GM19023 (cell line): ENCODE measurements around the gene MX1.

Source experiments
- ATAC-seq: cut with Tn5 transposase; IDR thresholded peaks from one replicate; pipeline ENCODE4 v1.9.1; 2021; ENCODE audit warnings: mild to moderate bottlenecking, moderate library complexity; ENCODE audit not compliant: unreplicated experiment

The MX1 gene

DNA sequence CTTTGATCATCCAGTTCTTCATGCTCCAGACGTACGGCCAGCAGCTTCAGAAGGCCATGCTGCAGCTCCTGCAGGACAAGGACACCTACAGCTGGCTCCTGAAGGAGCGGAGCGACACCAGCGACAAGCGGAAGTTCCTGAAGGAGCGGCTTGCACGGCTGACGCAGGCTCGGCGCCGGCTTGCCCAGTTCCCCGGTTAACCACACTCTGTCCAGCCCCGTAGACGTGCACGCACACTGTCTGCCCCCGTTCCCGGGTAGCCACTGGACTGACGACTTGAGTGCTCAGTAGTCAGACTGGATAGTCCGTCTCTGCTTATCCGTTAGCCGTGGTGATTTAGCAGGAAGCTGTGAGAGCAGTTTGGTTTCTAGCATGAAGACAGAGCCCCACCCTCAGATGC, 32.5 kb downstream of the MX1 start:
- no peak for ATAC-seq

DNA sequence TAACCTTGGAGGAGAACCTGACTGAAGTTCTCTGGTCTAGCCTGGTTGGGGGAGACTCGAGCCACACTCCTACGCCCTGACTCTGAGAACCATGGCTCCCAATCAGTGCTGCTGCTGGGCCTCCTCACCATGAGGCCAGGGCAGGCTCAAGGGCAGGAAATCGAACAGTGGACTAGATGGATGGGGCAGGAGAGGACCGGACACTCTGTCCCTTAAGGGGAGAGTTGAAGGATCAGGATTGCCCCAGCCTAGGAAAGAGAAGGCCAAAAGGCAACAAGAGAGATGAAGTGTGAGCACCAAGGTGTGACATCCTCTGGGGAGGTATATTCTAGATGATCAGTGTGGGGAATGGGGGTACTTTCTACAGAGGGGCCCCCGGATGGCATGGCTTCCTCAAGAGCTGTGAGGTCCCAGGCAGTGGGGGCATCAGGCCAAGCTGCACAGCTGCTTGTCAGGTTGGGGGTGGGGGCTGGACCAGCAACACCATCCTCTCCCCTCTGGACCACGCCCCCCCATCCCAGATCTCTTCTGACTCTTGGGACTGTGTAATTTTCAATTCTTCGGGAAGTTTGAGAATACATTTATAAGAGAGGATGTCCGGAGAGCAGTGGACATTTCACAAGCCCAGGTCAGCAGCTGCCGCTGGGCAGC, 34.0 kb downstream of the MX1 start:
- ATAC-seq: peak; percentile 16

DNA sequence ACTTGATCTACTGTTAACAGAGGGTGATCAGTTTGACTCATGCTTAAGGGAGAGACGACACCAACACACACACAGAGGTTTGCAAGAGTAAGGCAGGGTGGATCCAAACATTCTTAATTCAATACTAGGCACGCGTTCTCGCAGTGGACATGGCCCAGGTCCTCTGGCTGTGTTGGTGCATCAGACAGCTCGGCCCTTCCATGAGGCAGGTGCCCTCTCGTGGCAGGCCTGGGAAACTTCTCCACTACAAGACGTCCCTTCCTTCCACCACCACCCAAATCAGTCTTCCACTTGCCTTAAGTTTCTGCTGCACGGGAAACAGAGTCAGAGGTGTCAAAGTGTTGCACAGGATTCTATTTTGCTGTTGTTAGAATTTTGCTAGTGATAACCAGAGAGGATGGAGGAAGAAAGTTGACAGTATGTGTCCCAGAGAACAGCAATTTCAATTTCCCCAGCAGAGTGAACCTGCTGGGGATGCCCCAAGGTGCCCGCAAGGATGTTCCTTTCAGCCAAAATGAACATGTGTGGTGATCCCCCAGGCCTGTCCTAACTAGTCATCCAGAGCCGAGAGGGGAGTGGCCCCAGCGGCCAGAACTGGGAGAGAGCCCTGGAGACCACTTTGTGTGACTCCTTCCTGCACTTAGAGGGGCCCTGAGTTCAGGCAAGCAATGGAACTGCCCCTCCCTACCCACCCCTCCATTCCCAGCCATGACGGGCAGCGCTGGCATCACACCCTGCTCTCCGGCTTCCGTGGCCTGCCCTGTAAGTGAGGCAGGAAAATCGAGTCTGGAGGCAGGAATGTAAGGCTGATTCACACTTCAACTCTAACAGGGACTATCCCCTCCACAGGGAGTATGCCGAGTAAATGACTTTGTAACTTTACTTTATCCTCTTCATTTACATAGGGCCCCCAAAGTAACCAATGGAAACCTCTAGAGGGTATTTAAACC, 34.8 kb downstream of the MX1 start:
- peak; percentile 59 for ATAC-seq

DNA sequence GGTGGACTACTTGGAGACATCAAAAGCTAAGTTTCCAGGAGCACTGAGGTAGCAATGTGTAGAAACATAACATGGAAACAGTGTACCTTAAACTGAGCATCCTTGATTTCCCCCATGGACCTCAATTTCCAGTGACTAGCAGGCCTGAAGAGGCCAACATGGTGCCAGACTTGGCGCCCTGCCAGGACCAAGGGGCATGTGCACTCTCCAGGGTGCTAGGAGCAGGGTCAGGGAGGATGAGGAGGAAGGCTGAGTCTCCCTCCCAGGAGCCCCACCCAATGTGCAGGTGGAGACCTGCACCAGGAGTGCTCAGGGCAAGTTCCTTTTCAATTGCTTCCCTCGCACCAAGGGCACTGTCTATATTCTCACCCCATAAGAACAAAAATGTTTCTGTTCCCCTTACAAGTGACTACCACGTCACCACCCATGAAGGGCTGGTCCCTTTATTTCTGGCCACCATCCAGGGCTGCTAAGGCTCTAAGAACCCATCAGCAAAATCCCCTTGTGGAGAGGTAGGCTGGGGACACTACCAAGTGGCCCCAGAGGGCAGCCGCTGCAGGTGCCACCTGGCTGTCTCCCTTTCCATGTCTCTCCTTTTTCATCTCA, 39.2 kb downstream of the MX1 start:
- ATAC-seq: no peak

DNA sequence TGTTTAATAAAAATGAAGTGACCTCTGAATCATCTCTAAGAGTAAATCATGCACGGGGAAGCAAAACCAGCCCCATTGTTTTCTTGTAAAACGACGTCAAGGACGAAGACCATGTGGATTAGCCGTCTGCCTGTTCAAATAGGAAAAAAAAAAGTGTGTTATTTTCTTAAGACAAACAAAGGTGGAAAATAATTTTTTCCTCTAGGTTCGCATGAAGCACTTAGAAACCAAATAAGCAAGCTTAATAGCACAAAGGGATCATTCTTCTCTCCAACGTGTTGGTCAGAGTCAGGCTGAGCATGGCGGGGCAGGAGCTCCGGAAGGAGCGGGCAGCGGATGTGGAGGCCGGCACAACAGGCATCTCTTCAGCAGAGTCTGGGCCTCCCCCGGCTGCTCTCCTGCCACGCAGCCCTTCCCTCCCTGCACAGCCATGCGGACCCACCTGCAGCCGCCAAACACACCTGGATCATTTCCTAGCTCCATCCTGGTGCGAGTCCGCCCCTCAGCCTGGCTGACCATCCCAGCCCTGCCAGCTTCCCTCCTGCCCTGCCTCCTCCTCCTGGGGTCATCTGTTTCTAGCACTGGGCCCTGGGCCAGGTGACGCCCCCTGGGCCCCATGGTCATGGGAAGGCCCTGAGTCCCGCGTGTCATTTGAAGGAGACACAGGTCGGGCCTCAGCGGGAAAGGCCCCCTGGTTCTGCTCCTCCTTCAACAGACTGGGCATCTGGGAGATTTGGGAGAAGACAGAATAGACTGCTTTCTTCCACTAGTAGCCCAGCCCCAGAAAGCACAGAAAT, 40.2 kb downstream of the MX1 start:
- no peak for ATAC-seq

DNA sequence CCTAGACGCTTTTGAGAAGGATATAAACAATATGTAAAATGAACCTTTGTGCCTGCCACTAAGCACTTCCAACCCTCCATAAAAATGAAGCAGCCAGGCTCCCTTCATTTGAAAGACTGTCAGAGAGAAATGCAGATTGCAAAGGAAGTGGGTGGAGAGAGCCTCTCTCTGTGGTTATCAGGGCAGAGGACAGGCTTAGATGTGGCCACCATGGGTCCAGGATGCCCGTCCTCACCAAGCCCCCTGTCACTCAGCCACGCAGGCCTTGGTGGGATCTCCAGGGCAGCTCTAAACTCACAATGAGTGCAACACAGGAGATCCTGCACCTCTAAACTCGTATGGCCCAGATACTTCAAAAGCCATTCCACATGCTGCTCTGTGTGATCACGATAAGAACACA, 44.0 kb downstream of the MX1 start:
- no peak for ATAC-seq

DNA sequence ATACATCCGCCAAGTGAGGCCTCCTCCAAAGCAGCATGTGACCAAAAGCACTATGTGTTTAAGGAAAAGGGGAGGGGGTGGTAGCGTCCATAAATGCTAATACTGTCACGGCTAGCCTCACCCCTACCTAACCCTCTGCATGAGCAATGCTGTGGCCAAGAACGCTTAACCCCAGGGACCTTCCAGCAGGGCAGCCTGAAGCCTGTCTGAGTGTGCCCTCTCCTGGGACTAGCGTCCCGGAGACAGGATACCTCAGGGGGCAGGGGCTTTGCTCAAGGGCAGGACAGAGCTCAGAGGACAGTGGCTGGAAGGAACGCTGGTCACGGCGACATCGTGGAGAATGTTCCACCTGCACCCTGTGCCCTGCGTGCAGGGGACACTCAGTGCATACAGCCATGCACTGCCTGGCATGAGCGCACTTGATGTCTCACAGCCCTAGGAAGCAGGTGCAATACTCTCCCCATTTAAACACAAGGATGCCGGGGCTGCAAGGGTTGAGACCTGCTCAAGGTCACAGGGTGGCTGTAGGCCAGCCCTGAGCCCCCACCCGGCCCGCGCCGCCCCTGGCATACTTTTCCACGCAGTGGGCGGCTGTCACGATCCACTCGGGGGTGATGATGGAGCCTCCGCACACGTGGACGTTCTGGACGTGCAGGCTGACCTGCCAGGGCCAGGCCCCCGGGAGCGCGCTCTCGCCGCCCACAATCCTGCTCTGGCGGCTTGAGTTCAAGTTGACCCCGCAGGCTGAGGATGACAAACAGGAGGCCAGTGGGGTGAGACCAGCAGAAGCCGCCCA, 46.9 kb downstream of the MX1 start:
- ATAC-seq: no peak

DNA sequence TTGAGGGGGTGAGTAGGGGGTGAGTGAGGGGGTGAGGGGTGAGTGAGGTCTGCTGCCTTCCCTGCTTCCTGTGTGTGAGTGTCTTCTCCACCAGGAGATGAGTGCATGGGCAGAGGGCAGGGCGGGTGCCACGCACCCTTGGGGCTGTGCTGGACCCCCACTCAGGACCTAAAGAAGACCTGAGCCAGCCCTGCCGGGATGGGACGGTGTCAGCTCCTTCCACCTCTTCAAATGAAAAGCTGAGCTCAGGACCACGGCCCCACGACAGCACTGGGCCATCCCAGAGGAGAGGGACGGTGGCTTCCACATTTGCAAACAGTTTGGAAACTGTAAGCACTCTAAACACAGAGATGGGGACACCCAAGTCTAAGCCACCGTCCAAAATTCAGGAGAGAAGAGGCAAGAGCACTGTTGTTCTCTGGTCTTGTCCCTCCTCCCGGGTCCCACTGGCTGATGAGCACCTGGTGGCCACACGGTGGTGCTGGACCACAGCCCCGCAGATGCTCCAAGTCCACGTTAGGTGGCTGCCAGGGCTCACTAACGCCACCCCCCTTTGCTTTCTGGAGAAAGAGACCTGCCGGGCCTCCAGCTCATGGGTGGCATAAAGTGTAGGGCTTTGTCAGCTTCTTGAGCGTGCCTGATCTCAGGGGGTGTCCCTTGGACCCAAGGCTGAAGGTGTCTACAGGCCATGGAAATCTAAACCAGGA, 49.8 kb downstream of the MX1 start:
- no peak for ATAC-seq

DNA sequence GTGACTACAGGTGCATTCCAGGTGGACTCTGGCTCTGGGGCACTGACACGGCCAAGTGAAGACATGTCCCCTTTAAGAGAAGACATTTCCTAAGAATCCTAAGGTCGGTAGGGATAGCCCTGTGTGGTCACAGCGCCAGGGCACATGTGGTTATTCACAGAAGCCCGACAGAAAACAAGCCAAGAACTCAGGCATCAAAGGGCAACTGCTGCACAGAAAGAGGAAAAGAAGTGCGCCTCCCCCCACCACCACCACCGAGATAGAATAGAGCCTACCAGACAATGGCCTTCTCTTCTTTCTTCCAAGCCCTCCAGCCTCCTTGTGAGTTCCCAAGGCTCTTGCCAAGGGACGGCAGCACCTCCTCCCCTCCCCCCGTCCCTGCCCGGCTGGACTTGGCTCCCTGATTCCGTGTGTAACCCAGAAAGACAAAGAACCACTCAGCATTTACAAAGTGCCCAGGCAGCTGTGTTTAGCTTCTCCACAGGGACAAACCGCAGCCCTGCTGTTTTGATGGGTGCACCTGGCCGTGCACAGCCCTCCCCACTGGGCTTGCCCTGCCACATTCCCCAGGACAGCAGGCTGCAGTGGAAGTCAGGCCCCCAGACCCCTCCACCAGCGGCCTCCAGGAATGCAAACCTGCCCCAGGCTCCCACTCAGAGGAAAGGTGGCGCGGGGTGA, 51.7 kb downstream of the MX1 start:
- ATAC-seq: no peak

DNA sequence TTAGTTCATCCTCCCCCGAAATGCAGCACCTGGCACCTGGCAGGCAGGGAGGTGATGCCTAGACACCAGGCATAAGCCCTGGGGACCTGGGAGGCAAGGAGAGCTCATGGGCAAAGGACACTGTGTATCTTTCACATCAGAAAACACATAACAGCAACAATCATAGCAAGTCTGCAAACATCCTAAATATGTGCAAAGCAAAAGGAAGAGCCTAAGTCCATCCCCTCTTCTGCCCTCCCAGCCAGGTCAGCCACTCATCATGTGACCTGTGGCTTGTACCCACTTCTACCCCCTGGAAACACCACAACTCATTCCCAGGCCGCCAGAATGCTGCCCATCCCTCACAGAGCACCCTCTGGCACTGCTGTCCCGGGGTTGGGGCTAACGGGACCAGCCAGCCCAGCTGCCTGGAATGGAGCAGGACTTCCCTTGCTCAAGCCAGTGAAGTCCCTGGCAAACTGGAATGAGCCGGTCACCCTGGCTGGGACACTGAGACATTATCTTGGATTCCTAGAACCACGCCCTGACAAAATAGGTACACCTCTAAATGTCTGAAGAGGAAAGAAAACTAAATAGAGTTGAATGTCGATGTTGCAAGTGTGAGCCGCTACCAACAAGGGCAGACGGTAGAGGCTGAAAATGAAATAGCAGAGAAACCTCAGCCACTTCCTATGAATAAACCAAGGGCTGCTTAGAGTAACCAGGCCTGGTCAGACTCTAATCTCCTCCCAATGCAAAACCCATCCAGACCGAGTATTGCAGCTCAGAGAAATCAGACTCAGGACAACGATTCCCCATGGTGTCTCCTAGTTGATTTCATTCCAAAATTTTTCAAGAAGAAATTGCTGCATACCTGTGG, 52.5 kb downstream of the MX1 start:
- no peak for ATAC-seq

DNA sequence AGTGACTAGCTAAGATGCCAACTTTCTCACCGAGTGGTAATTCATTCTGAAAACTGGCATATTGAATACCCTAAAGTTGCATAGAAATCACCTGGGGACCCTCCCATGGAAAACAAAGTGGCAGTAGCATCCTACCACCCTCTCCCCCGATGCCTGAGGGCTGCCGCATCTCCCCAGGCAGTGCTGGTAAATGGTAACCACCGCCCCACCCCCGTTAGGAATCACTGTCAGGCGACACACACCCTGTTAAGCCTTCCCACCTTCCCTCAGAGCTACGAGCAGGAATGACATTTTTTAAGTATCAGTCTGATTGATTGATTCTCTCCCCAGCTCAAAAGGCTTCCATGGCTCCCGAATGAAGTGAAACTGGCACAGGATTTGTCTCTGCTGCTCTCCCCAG, 53.6 kb downstream of the MX1 start:
- ATAC-seq: no peak

DNA sequence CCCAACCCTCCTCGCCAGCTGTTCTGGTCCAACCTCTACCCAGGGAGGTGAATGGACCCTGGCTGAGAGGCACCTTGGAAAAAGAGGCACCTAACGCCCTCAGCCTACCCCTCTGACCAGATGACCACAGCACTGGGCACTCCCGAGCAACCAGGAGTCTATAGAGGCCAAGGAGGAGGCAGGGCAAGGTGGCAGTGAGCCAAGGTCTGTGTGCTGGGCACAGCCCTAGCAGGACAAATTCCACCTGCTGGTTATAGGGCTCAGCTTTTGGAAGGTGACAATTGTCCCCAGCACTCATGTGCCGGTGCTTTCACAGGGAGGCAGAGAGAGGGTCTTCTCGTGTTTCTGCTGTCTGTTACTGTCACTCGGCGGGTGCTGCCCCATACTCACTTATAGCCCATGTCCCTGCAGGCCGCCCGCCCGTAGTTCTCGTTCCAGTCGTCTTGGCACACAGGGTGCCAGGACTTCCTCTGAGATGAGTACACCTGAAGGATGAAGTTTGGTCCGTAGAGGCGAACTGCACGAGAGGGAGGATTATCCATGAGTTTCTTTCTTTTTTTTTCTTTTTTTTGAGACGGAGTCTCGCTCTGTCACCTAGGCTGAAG, 54.1 kb downstream of the MX1 start:
- no peak for ATAC-seq

DNA sequence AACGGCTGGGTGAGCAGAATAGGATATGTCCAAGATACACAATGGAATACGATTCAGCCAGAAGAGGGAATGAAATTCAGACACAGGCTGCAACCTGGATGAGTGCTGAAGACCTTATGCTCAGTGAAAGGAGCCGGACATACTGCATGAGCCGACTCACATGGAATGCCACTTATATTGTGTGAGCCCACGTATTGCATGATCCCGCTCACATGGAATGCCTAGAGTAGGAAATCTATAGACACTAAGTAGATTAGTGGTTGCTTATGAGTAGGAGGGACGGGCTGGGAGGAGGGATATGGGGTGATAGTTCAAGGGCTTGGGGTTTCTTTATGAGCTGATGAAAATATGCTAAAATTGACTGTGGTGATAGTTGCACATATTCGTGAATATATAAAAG, 55.2 kb downstream of the MX1 start:
- no peak for ATAC-seq

DNA sequence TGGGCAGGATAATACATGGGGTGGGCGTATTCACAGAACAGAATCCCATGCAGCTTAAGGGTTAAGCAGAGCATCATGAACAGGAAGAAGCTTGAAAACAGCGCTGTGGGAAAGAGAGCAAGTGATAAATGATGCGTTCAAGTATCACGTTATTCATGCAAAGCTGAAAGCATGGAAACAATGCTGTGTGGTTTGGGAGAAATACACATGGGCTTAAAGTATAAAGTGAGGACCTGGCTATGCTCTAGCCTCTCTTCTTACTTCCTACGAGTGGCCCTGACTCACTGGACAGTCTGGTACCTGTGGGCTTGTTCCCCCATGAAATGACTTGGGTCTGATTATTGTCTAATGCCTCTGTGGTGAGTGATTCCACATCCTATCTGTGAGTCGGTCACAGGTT, 56.3 kb downstream of the MX1 start:
- no peak for ATAC-seq

DNA sequence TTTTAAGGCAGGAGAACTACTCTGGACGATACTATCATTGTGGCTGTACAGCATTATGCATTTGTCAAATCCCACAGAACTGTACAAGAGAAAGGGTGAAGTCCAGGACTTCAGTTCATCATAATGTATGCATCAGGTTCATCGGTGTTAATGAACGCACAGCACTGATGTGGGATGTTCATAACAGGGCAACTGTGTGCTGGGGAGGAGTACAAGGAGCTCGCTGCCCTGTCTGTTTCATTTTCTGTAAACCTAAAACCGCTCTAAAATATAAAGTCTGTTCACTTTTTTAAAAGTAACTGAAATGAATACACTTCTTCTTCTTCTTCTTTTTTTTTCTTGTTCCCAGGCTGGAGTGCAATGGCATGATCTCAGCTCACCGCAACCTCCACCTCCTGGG, 56.9 kb downstream of the MX1 start:
- no peak for ATAC-seq

DNA sequence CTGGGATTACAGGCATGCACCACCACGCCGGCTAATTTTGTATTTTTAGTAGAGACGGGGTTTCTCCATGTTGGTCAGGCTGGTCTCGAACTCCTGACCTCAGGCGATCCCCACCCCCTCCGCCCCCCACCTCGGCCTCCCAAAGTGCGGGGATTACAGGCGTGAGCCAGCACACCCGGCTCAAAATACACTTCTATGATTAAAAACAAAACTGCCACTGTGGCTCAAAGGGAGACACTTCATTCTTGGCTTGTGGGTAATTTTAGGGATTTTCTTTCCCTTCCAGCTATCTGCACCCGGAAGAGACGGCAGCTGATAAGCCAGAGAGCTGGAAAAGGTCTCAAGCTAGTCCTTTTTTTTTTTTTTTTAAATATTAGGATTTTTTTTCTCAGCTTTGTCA, 57.4 kb downstream of the MX1 start:
- ATAC-seq: no peak

DNA sequence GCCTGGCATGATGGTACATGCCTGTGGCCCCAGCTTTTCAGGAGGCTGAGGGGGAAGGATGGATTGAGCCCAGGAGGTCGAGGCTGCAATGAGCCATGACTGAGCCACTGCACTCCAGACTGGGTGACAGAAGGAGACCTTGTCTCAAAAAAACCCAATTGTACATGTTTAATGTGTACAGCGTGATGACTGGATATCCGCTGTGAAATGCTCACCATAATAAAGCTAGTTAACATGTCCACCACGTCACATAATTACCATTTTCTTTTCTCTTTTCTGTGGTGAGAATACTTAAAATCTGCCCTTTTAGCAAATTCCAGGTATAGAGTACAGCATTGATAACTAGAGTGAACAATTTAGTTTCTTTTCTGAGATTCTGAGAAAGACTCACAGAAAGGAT, 57.9 kb downstream of the MX1 start:
- no peak for ATAC-seq

DNA sequence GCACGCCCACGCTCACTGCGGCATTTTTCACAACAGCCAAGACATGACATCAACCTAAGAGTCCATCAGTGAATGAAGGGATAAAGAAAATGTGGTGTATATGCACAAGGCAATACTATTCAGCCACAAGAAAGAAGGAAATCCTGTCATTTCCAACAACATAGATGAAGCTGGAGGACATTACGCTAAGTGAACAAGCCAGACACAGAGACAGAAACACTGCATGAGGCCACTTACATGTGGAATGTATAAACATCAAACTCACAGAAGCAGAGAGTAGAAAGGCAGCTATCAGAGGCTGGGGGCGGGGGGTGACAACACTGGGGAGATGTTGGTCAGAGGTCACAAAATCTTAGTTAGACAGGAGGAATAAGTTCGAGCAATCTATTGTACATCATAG, 61.0 kb downstream of the MX1 start:
- no peak for ATAC-seq
